ENCODE data around the gene MBD5. TPM values are rescaled to one million over a fixed set of nuclear protein-coding genes. Genes with fewer than 3 reads are reported as not detected.

Gene MBD5
- total RNA-seq, 1 donor from 2014 or later, result 59.3 TPM

- H3K36me3 Mint-ChIP-seq (ENCODE audit: low read depth, unreplicated experiment), result peaks cover 40% of the 10 kb centered on the region
- TF ChIP-seq CTCF (IDR thresholded peaks at IDR 0.05; ENCODE audit: unreplicated experiment), result no peak
- no peak overlapping the region for H3K27ac Mint-ChIP-seq (ENCODE audit: unreplicated experiment)
- no peak overlapping the region for H3K4me3 Mint-ChIP-seq (ENCODE audit: unreplicated experiment)
- peaks cover 5% of the 10 kb centered on the region for H3K9me3 Mint-ChIP-seq (ENCODE audit: unreplicated experiment)
- no peaks in the 10 kb centered on the region for H3K4me1 Mint-ChIP-seq (ENCODE audit: unreplicated experiment)
- DNase-seq (ENCODE audit: low spot score), result no peak
- H3K27me3 Mint-ChIP-seq (ENCODE audit: unreplicated experiment), result no peaks in the 10 kb centered on the region
Measured at GRCh38 chr2:148237911-148238310, 217.0 kb downstream of the MBD5 start.

- Mint-ChIP-seq H3K9me3 (ENCODE audit: unreplicated experiment) (peaks cover 5% of the 10 kb centered on the region), H3K27me3 (ENCODE audit: unreplicated experiment) (no peaks in the 10 kb centered on the region), H3K4me1 (ENCODE audit: unreplicated experiment) (no peaks in the 10 kb centered on the region), H3K27ac (ENCODE audit: unreplicated experiment) (no peak overlapping the region), H3K4me3 (ENCODE audit: unreplicated experiment) (no peak overlapping the region), H3K36me3 (ENCODE audit: low read depth, unreplicated experiment) (peaks cover 40% of the 10 kb centered on the region)
- TF ChIP-seq CTCF (IDR thresholded peaks at IDR 0.05; ENCODE audit: unreplicated experiment), result no peak
- DNase-seq (ENCODE audit: low spot score), result no peak
Measured at GRCh38 chr2:148238561-148238960, 217.7 kb downstream of the MBD5 start.

- H3K4me1 Mint-ChIP-seq (ENCODE audit: unreplicated experiment), result no peaks in the 10 kb centered on the region
- peaks cover 39% of the 10 kb centered on the region for H3K36me3 Mint-ChIP-seq (ENCODE audit: low read depth, unreplicated experiment)
- DNase-seq (ENCODE audit: low spot score), result no peak
- peaks cover 5% of the 10 kb centered on the region for H3K9me3 Mint-ChIP-seq (ENCODE audit: unreplicated experiment)
- H3K27me3 Mint-ChIP-seq (ENCODE audit: unreplicated experiment), result no peaks in the 10 kb centered on the region
- no peak overlapping the region for H3K4me3 Mint-ChIP-seq (ENCODE audit: unreplicated experiment)
- TF ChIP-seq CTCF (IDR thresholded peaks at IDR 0.05; ENCODE audit: unreplicated experiment), result no peak
- no peak overlapping the region for H3K27ac Mint-ChIP-seq (ENCODE audit: unreplicated experiment)
Measured at GRCh38 chr2:148240838-148241237, 219.9 kb downstream of the MBD5 start.

- H3K27me3 Mint-ChIP-seq (ENCODE audit: unreplicated experiment), result no peaks in the 10 kb centered on the region
- no peaks in the 10 kb centered on the region for H3K9me3 Mint-ChIP-seq (ENCODE audit: unreplicated experiment)
- no peak for DNase-seq (ENCODE audit: low spot score)
- no peak overlapping the region for H3K4me3 Mint-ChIP-seq (ENCODE audit: unreplicated experiment)
- H3K36me3 Mint-ChIP-seq (ENCODE audit: low read depth, unreplicated experiment), result peaks cover 17% of the 10 kb centered on the region
- H3K27ac Mint-ChIP-seq (ENCODE audit: unreplicated experiment), result no peak overlapping the region
- H3K4me1 Mint-ChIP-seq (ENCODE audit: unreplicated experiment), result no peaks in the 10 kb centered on the region
- no peak for TF ChIP-seq CTCF (IDR thresholded peaks at IDR 0.05; ENCODE audit: unreplicated experiment)
Measured at GRCh38 chr2:148244593-148245292, 223.9 kb downstream of the MBD5 start.

- H3K36me3 Mint-ChIP-seq (ENCODE audit: low read depth, unreplicated experiment), result peaks cover 40% of the 10 kb centered on the region
- H3K4me1 Mint-ChIP-seq (ENCODE audit: unreplicated experiment), result no peaks in the 10 kb centered on the region
- H3K27me3 Mint-ChIP-seq (ENCODE audit: unreplicated experiment), result peaks cover 12% of the 10 kb centered on the region
- H3K9me3 Mint-ChIP-seq (ENCODE audit: unreplicated experiment), result peaks cover 5% of the 10 kb centered on the region
- TF ChIP-seq CTCF (IDR thresholded peaks at IDR 0.05; ENCODE audit: unreplicated experiment), result no peak
- H3K4me3 Mint-ChIP-seq (ENCODE audit: unreplicated experiment), result peak overlapping the region; percentile 13
- DNase-seq (ENCODE audit: low spot score), result no peak
- H3K27ac Mint-ChIP-seq (ENCODE audit: unreplicated experiment), result no peak overlapping the region
Measured at GRCh38 chr2:148251993-148252392, 231.1 kb downstream of the MBD5 start.
